K562 (cell line): Measurements from ENCODE around the gene OCIAD1. TPM values are rescaled to one million over a fixed set of nuclear protein-coding genes. Genes with fewer than 3 reads are reported as not detected.

Source experiments
- ATAC-seq: fragments of 200-7000 bp; cut with Tn5 transposase; 3 replicates; pipeline ENCODE4 v1.9.1; 2020; ENCODE audit warnings: moderate library complexity
- BruUV-seq: library from RNA; stranded (reverse); fragments of 400-500 nt; replicated peaks from 2 replicates; lab custom pipeline; 2021; lab: Mats Ljungman, UMichigan
- CTCF ChIA-PET: fragments of 300-600 bp; formaldehyde crosslinking; extraction: SDS; loops from one replicate; lab custom pipeline; 2021; ENCODE audit warnings: low intra/inter-chr PET ratio; lab: Yijun Ruan, JAX
- POLR2A ChIA-PET: fragments of 300-600, 350-650 bp; sonication (Branson Sonifier 250); formaldehyde crosslinking; extraction: SDS; loops from one replicate; lab custom pipeline; 2021; ENCODE audit warnings: antibody characterized with exemption, inconsistent platforms; lab: Yijun Ruan, JAX
- DNase-seq, 4 experiments: peaks; one replicate each; pipeline versions ENCODE4 v3.0.0 to v3.0.0-alpha.2; 2011 to 2018; ENCODE audit warnings: low spot score in 3 of 4, mixed read lengths in 3 of 4; ENCODE audit errors: extremely low read depth in 1 of 4
- FAIRE-seq: peaks from 2 replicates; lab custom pipeline; 2011; peaks lifted over from hg19 to GRCh38; lab: Jason Lieb, UNC
- H2AFZ ChIP-seq: 2 replicates; pipeline ENCODE4 v1.6.0; 2011; ENCODE audit warnings: low read depth, low read length, control low read depth, inconsistent platforms
- H3K27ac ChIP-seq: fragments of 200-600 bp; 3 replicates; pipeline ENCODE4 v1.8.0; 2011; ENCODE audit warnings: low read depth, mild to moderate bottlenecking, control low read depth, inconsistent platforms, low read length, moderate library complexity, mixed read lengths; ENCODE audit errors: extremely low read depth
- H3K27me3 ChIP-seq, 2 experiments: fragments of 300-600 bp in 1 of 2; 2 replicates in 1 of 2; 3 replicates in 1 of 2; pipeline versions ENCODE4 v1.6.0 to v1.8.0; 2011; ENCODE audit warnings: inconsistent platforms in 2 of 2, low read length in 2 of 2, mild to moderate bottlenecking in 1 of 2, mixed read lengths in 1 of 2, moderate library complexity in 1 of 2; ENCODE audit not compliant: control insufficient read depth in 2 of 2, insufficient read depth in 2 of 2
- H3K36me3 ChIP-seq: fragments of 300-600 bp; 3 replicates; pipeline ENCODE4 v1.8.0; 2011; ENCODE audit warnings: mild to moderate bottlenecking, low read length, inconsistent platforms; ENCODE audit not compliant: control insufficient read depth, insufficient read depth
- H3K4me1 ChIP-seq, 2 experiments: fragments of 200-600 bp in 1 of 2; replicated peaks in 1 of 2; 2 replicates in 1 of 2; 3 replicates in 1 of 2; pipeline versions ENCODE4 v1.5.1 to v1.8.0; 2011; ENCODE audit warnings: inconsistent platforms in 2 of 2, low read length in 2 of 2, mild to moderate bottlenecking in 1 of 2, mixed read lengths in 1 of 2, moderate library complexity in 1 of 2; ENCODE audit not compliant: control insufficient read depth in 2 of 2, insufficient read depth in 2 of 2
- H3K4me2 ChIP-seq: 2 replicates; pipeline ENCODE4 v1.6.1; 2011; ENCODE audit warnings: low read length, control low read depth, inconsistent platforms, mixed read lengths; ENCODE audit not compliant: insufficient read depth
- H3K4me3 ChIP-seq: fragments of 200-600 bp; sonication (generic), shearing (Covaris generic); 2 replicates; pipeline ENCODE4 v1.5.1; 2016; ENCODE audit warnings: control low read depth, inconsistent platforms
- H3K79me2 ChIP-seq: fragments of 200-600 bp; 3 replicates; pipeline ENCODE4 v1.8.0; 2011; ENCODE audit warnings: low read length, inconsistent platforms; ENCODE audit not compliant: control insufficient read depth, insufficient read depth
- H3K9ac ChIP-seq, 2 experiments: 2 replicates each; pipeline versions ENCODE4 v1.6.0 to v1.6.1; 2011; ENCODE audit warnings: low read depth in 2 of 2, low read length in 2 of 2, control low read depth in 1 of 2, inconsistent platforms in 1 of 2, mild to moderate bottlenecking in 1 of 2, mixed read lengths in 1 of 2; ENCODE audit not compliant: insufficient read depth in 1 of 2
- H3K9me1 ChIP-seq: one replicate; pipeline ENCODE4 v1.6.0; 2011; ENCODE audit warnings: inconsistent platforms, mild to moderate bottlenecking, low read length, moderate library complexity; ENCODE audit not compliant: control insufficient read depth, insufficient read depth
- H3K9me3 ChIP-seq: replicated peaks from 2 replicates; pipeline ENCODE4 v1.5.1; 2011; ENCODE audit warnings: low read depth, low read length, inconsistent platforms; ENCODE audit not compliant: control insufficient read depth, insufficient read depth
- H4K20me1 ChIP-seq: replicated peaks from 2 replicates; pipeline ENCODE4 v1.6.1; 2011; ENCODE audit warnings: low read length, inconsistent platforms, mixed read lengths; ENCODE audit not compliant: control insufficient read depth, insufficient read depth
- POLR3G ChIP-seq: IDR thresholded peaks from 2 replicates; pipeline ENCODE4 v1.6.1; 2011; ENCODE audit not compliant: insufficient read length, insufficient replicate concordance; ENCODE audit errors: extremely low read depth
- SMAD2 ChIP-seq: fragments of 150-350 bp; IDR thresholded peaks from 2 replicates; pipeline ENCODE4 v1.6.1; 2014; ENCODE audit warnings: low read depth, mild to moderate bottlenecking, low read length
- ZBTB5 ChIP-seq: fragments of 450-650 bp; IDR thresholded peaks from 2 replicates; pipeline ENCODE4 v1.6.1; 2017; ENCODE audit warnings: antibody characterized with exemption
- WGBS: fragments of 100-300 bp; shearing (Covaris generic); methylation state at CpG from one replicate; pipeline ENCODE4 v1.1.6; 2016; ENCODE audit warnings: low coverage, mixed read lengths; ENCODE audit not compliant: insufficient coverage; ENCODE audit errors: missing lambda C conversion rate; 5-methylcytosine and 5-hydroxymethylcytosine counted together
- in situ Hi-C: fragments of 300-500 bp; cut with MboI; formaldehyde crosslinking; loops from 4 replicates; pipeline ENCODE4 v1.15.0; 2018; ENCODE audit warnings: inconsistent platforms, mixed read lengths
- intact Hi-C: fragments of 100-400 bp; cut with micrococcal nuclease; formaldehyde crosslinking; loops from 2 replicates; pipeline ENCODE4 v1.14.2; 2022
- polyA plus RNA-seq, 8 experiments: library from polyadenylated mRNA; depleted of rRNA in 4 of 8; stranded (reverse) in 5 of 8; unstranded in 3 of 8; fragments of >200 nt; fragmentation: Nextera tagmentation in 2 of 8; fragmentation: Illumina TruSeq in 1 of 8; extraction: Ambion mirVana in 2 of 8; extraction: Trizol in 1 of 8; gene quantifications; 2 replicates each; pipeline versions ENCODE4 v1.2.1 to v1.2.3, GENCODE V29; 2011 to 2014; ENCODE audit warnings: inconsistent platforms in 1 of 8, missing spikeins in 1 of 8
- total RNA-seq, 7 experiments: library from RNA; depleted of rRNA in 6 of 7; stranded (reverse); fragments of >200 nt in 6 of 7; fragmentation: Illumina TruSeq in 2 of 7; extraction: Trizol in 2 of 7; gene quantifications; 2 replicates each; pipeline versions ENCODE4 v1.2.1 to v1.2.3, GENCODE V29; 2011 to 2021; ENCODE audit warnings: low replicate concordance in 1 of 7
- TF ChIP-seq, protein P1 (sequence below): fragments of 200-800 bp; sonication (Bioruptor generic); IDR thresholded peaks from 2 replicates; pipeline ENCODE4 v1.6.1; 2017; ENCODE audit warnings: missing genetic modification characterization, missing compliant biosample characterization
- TF ChIP-seq, protein P2 (sequence below): sonication (generic); formaldehyde crosslinking; IDR thresholded peaks from 2 replicates; pipeline ENCODE4 v1.8.0; 2022; ENCODE audit warnings: missing genetic modification reagents, mild to moderate bottlenecking, moderate library complexity, borderline replicate concordance

The OCIAD1 gene
- total and polyA plus RNA-seq, 9 of the 15 experiments (the other 6 are each of a cell fraction or from before 2014, with no cell fraction given) = 99.0 to 358 (median 196) TPM

DNA sequence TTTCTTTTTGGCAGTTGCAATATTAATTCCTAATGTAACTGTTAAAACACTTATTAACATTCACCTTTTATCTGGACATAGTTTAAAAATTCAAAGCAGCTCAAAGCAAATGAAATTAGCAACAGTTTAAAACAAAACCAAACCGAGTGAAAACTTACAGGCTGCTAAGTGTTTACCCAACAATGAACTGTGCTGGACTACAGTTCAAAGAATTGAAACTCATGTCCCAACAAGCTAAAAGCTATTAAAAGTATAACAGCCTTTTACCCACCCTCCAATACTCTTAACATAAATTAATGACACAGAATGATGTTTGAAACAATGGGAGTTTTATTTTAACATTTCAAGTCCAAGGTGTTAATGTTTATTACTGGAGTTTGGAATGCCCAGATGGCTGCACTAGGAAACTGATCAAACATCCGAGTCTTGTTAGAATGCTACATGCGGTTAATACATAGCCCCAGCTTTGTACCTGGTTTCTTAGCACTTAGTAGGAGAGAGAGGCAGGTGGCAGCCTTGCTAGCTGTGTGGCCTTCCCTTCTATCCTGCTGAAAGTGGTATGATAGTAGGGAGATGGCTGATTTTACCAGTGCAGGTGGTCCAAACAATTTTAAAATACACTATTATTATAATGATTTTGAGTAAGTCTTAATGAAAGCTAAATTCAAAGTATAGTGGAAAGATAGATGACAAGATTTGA is 29.7 kb upstream of the OCIAD1 start:
- H3K4me2 ChIP-seq = no peak overlapping the region
- no peaks in the 10 kb centered on the region; a peak in 1 of 5 replicates for H3K4me1 ChIP-seq
- no peak for FAIRE-seq
- in situ Hi-C loops = no loop called here
- no peaks in the 10 kb centered on the region for H3K79me2 ChIP-seq
- H2AFZ ChIP-seq = no peak overlapping the region
- H3K27ac ChIP-seq = no peak overlapping the region
- H4K20me1 ChIP-seq = no peaks in the 10 kb centered on the region
- CTCF ChIA-PET = no interaction called here
- H3K9me1 ChIP-seq = no peaks in the 10 kb centered on the region
- H3K4me3 ChIP-seq = no peak overlapping the region
- TF ChIP-seq, protein P1, sequence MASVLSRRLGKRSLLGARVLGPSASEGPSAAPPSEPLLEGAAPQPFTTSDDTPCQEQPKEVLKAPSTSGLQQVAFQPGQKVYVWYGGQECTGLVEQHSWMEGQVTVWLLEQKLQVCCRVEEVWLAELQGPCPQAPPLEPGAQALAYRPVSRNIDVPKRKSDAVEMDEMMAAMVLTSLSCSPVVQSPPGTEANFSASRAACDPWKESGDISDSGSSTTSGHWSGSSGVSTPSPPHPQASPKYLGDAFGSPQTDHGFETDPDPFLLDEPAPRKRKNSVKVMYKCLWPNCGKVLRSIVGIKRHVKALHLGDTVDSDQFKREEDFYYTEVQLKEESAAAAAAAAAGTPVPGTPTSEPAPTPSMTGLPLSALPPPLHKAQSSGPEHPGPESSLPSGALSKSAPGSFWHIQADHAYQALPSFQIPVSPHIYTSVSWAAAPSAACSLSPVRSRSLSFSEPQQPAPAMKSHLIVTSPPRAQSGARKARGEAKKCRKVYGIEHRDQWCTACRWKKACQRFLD (CRISPR knock-in tag) = no peak
- TF ChIP-seq ZBTB5 (no peak), SMAD2 (no peak), POLR3G (no peak)
- TF ChIP-seq, protein P2, sequence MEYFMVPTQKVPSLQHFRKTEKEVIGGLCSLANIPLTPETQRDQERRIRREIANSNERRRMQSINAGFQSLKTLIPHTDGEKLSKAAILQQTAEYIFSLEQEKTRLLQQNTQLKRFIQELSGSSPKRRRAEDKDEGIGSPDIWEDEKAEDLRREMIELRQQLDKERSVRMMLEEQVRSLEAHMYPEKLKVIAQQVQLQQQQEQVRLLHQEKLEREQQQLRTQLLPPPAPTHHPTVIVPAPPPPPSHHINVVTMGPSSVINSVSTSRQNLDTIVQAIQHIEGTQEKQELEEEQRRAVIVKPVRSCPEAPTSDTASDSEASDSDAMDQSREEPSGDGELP (CRISPR knock-in tag) = no peak
- TF ChIP-seq, all 486 proteins: peak for 0
- Histone ChIP-seq H3K9ac (no peak overlapping the region), H3K36me3 (no peaks in the 10 kb centered on the region), H3K9me3 (no peaks in the 10 kb centered on the region), H3K27me3 (no peaks in the 10 kb centered on the region)
- 27% methylated on average over 3 of the region's 3 CpGs for WGBS
- POLR2A ChIA-PET = interaction anchor here (0.8 kb wide), 1 partner anchor 30 kb away, joined by 3 read pairs; the partner anchor contains the start of gene OCIAD1
- BruUV-seq = no TSS peak
- ATAC-seq (no peak), DNase-seq (no peak)
- intact Hi-C loops = no loop called here
